ENCODE data around the gene TADA2A.

The TADA2A gene

GRCh38 chr17:37406635-37407461 lies at the start of gene TADA2A, which contains the start of gene ACACA:
Gene TADA2A, plus strand, starts transcription at chr17:37406886. Its CDS starts 4,480 bp downstream, at chr17:37411366.
Gene ACACA, minus strand, starts transcription at chr17:37406836. Its CDS starts 537 bp downstream, at chr17:37406299.
- DNase-seq = peak in 56 of 58 donors; percentile 27 to 86 (median 66)

DNA sequence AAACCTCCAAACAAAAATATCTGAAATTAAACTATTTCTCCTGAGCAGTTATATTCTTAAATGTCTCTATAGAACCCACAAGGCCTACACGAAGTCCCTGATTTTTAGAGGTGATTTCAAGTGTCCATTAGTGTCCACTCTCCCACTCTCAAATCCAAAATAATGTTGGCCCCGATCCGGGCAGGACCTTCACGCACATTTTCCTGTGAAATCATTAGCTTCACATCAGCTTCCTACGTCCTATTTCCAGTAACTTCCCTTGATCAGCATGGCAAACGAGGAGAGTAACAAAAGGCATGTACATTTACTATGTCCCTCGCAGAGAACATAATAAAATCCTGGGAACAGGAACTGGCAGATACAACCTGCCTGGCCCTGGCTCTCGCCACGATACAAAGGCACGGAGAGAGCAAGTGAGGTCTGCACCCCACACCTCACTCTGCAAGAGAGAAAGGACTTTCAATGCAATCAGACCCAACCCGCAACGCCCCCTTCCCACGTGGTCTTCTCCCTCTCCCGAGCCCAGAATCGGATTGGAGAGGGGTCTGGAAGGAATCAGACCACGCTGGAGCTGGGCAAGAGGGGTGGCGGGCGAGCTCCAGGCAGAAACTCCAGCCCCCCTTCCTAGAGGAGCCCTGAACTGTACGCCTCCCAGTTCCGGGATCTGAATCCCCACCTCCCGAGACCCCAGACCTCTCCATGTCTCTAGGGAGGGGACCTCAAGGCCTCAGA lies 48.4 kb upstream of the TADA2A start:
- peak in 55 of 58 donors; percentile 11 to 72 (median 58) for DNase-seq

- peak; percentile 41 to 96 (median 92) for DNase-seq
These were observed 47.6 kb upstream of the TADA2A start for GRCh38 chr17:37358830-37359681.

DNA sequence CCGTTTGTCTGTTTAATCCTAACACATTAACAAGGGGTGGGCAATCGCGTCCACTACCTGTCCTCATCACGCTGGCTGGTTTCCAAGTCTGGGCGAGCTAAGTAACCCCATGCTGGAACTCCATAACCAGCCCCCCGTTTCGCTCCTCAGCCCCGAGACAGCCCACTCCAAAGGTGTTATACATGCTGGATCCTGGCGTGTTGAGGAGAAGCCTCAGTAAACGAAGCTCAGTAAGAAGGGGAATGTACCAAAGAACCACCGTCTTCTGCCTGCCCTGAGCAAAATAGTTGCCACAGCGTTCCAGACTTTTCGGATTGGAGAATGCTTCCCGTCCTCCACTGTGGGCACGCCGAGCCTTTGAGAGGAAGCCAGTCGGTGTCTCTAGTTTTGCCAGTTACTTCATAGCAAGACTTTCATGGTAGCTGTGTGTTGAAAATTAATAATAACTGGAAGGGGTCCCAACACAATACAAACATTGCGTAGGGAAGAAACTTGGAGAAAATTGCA lies 47.0 kb upstream of the TADA2A start:
- DNase-seq = peak in 16 of 58 donors; percentile 30 to 83 (median 43)

DNA sequence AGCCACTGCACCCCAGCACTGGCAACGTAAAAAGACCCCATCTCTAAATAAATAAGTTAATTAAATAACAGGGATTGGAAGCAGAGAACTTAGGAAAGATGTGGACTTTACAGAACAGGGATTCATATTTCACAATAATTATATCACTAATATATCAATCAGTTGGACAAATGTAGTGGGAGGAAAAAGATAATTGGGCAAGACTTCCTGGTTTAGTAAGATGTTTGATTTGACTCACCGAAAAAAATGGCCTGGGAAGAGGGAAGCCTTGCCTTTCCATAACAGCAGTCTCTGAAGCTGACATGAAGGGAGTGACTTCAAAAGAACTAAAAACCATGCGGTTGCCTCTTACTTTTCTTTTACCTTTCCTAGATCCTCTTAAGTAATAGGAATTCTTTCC lies 46.1 kb upstream of the TADA2A start:
- no peak for DNase-seq

GRCh38 chr17:37361543-37361942 lies 45.1 kb upstream of the TADA2A start:
- no peak for DNase-seq

GRCh38 chr17:37365589-37365988 lies 41.1 kb upstream of the TADA2A start:
- no peak for DNase-seq

DNA sequence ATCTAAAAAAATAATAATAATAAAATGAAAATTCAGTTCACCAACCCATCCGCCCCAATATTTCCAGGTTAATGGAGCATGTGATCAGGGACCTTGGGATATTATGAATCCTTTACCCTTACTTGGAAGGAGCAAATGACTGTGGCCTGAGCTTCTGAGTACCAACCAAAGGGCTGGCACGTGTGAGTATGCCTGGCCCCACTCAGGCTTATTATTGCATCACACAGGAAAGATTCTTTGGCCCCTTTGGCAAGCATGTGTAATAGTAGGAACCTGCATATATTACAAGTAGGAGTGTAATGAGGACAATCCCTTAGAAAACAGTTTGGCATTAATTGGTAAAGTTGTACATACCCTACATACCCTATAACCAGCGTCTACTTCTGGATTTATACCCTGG lies 38.1 kb upstream of the TADA2A start:
- DNase-seq = no peak

GRCh38 chr17:37373530-37374159 lies 33.0 kb upstream of the TADA2A start:
- peak in 50 of 58 donors; percentile 0 to 72 (median 32) for DNase-seq

DNA sequence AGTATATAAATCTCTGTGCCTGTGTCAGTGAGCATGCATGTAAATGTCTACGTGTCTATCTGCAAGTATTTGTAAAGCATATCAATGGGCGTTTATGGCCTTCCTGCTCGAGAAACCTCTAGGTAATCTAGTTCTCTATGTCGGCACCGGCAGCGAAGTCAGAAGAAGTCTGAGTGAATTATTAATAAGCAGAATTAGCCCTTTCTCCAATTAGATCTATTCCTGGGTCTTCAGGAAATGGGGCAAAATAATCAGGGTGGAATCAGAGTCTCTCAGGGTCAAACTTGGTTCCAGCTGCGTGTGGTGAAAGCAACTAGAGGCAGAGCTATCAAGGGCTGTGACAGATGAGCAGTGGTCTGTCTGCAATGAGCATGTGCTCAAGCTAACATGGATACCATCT lies 31.0 kb upstream of the TADA2A start, which contains the start of gene C17orf78:
C17orf78 (plus strand) TSS at position 280 of the 400 bp plus-strand sequence; CDS start at position 388, 108 bp downstream.
- no peak for DNase-seq

- DNase-seq = no peak
These were observed 24.6 kb upstream of the TADA2A start for GRCh38 chr17:37382056-37382455.

GRCh38 chr17:37384560-37385149 lies 22.0 kb upstream of the TADA2A start:
- no peak for DNase-seq

DNA sequence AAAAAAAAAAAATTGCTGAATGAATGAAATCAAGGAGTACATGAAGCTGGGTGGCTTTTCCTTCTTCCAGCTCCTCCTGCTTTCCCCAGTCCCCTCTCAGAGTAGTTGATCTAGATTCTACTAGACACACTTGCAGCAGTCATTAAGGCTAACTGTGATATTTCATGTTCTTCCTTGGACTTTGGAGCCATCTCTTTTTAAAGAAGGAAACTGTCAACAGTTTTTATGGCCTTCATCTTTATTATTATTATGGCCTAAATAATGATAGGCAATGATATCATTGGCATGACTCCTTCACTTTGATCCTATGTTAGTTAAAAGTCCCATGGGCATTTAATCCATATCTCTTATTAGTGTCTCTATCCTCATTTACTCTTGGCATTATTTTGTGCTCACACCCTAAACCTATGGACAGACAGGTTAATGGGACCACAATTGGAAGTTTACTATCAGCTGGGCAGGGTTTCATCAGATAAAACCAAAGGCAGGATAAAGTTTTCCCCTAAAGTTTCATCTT lies 21.2 kb upstream of the TADA2A start:
- DNase-seq = no peak

DNA sequence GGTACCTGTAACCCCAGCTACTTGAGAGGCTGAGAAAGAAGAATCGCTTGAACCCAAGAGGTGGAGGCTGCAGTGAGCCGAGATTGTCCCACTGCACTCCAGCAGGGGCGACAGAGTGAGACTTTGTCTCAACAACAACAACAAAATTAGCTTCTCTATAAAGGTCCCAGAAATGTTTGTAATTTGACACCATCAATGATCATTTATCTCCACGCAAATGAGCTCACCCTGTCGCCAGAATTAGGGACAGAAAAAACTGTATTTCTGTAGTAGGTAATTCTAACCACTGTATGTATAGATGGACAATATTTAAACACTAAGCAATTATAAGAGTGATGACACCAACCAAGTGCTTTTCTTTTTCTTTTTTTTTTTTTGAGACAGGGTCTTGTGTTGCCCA lies 20.2 kb upstream of the TADA2A start:
- no peak for DNase-seq

GRCh38 chr17:37388266-37388665 lies 18.4 kb upstream of the TADA2A start:
- no peak for DNase-seq

DNA sequence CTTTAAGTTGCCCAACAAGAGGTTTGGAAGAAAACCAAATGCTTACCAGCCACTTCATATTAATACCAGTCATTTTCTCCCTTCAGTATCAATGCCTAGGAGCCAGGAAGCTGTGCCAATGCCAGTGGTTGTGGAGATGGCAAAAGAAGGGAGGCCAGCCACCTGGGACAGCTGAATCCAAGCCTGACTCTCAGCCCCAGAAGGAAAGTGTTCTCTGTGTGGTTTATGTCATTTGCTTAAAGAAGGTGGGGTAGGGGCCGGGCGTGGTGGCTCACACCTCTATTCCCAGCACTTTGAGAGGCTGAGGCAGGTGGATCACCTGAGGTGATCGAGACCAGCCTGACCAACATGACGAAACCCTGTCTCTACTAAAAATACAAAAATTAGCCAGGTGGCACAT lies 17.5 kb upstream of the TADA2A start:
- no peak for DNase-seq

GRCh38 chr17:37391146-37391545 lies 15.5 kb upstream of the TADA2A start:
- DNase-seq = no peak

DNA sequence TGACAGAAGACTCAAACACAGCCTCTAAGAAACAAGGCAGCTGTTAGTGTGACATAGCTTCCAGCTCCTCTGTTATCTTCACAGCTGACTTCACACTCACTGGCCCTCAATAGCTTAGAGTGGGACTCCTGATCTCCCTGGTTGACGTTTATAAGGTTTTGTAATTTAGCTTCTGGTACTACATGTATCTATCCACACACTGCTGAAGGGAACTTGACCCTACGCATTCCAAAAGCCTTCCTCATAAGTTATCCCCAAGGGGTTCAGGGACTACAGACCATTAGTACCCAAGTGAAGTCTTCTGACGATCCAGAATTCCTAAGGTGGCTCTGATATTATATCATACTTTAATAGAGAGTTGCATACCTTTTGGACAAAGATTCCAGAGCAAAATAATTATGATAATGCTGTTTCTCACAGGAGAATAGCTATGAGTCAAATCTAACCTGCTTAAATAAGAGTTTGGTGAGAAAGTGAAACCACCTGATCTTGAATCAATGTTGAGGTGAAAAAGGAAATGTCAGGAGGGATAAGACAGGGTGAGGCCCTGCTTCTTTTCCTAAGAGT lies 14.6 kb upstream of the TADA2A start:
- DNase-seq = no peak

DNA sequence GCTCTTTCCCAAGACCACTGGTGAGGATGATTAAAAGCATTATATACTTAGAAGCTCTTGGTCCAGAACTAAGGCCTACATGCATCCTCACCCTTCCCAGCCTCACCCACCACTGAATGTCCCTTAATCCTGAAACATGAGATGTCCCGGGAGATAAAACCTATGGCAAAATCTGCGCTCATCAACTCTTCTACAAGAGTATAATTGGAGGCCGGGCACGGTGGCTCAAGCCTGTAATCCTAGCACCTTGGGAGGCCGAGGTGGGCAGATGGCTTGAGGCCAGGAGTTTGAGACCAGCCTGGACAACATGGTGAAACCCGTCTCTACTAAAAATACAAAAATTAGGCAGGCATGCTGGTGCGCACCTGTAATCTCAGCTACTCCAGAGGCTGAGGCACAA lies 13.3 kb upstream of the TADA2A start:
- DNase-seq = no peak
